HEK293 (cell line): ENCODE measurements around the gene DFFA.
"Not testable (repeated sequence)": the region's sequence is repeated elsewhere in the genome, so short reads cannot be mapped to it uniquely, and the experiment has no call there.

ENCODE experiments used
- CTCF ChIA-PET: fragments of 350-600 bp; formaldehyde crosslinking; extraction: SDS; loops from one replicate; lab custom pipeline; 2021; ENCODE audit warnings: antibody characterized with exemption; lab: Yijun Ruan, JAX
- POLR2A ChIA-PET: fragments of 300-600 bp; formaldehyde crosslinking; extraction: SDS; loops from one replicate; lab custom pipeline; 2020; ENCODE audit warnings: antibody characterized with exemption, inconsistent platforms; lab: Yijun Ruan, JAX
- H3K27ac ChIP-seq: fragments of 200-500 bp; sonication (Bioruptor generic); 2 replicates; pipeline ENCODE4 v1.5.1; 2014; ENCODE audit warnings: low read depth, low read length, control low read depth, inconsistent platforms; ENCODE audit errors: extremely low read depth
- H3K36me3 ChIP-seq, 2 experiments: fragments of 200-500 bp in 1 of 2; sonication (Bioruptor generic) in 1 of 2; 1 replicate in 1 of 2; 2 replicates in 1 of 2; pipeline ENCODE4 v1.5.1; 2014 to 2017; ENCODE audit warnings: inconsistent platforms in 2 of 2, low read length in 2 of 2; ENCODE audit not compliant: control insufficient read depth in 2 of 2, insufficient read depth in 1 of 2
- H3K4me1 ChIP-seq: fragments of 200-500 bp; sonication (Bioruptor generic); 2 replicates; pipeline ENCODE4 v1.5.1; 2014; ENCODE audit warnings: mild to moderate bottlenecking, low read length, inconsistent platforms; ENCODE audit not compliant: control insufficient read depth, insufficient read depth
- H3K4me3 ChIP-seq: 2 replicates; pipeline ENCODE4 v1.5.1; 2011; ENCODE audit warnings: low read depth, mild to moderate bottlenecking, control low read depth, low read length, moderate library complexity
- H3K9me3 ChIP-seq: fragments of 200-500 bp; sonication (Bioruptor generic); 2 replicates; pipeline ENCODE4 v1.5.1; 2014; ENCODE audit warnings: low read depth, low read length, inconsistent platforms; ENCODE audit not compliant: control insufficient read depth, insufficient read depth
- ATF2 ChIP-seq: fragments of 450-650 bp; formaldehyde crosslinking; IDR thresholded peaks from 2 replicates; pipeline ENCODE4 v1.5.1; 2016; ENCODE audit warnings: missing biosample characterization, missing genetic modification characterization, low read depth
- GLI2 ChIP-seq: fragments of 450-650 bp; formaldehyde crosslinking; IDR thresholded peaks from 2 replicates; pipeline ENCODE4; 2017; ENCODE audit warnings: missing biosample characterization, missing genetic modification characterization, low read depth, borderline replicate concordance
- MEIS1 ChIP-seq: sonication (generic); formaldehyde crosslinking; IDR thresholded peaks from 2 replicates; pipeline ENCODE4 v1.8.1; 2022; ENCODE audit warnings: missing genetic modification reagents, mild to moderate bottlenecking, borderline replicate concordance
- PRDM4 ChIP-seq: fragments of 450-650 bp; formaldehyde crosslinking; IDR thresholded peaks from 2 replicates; pipeline ENCODE4 v1.5.1; 2017; ENCODE audit warnings: missing biosample characterization, missing genetic modification characterization
- SP2 ChIP-seq: fragments of 450-650 bp; formaldehyde crosslinking; IDR thresholded peaks from 2 replicates; pipeline ENCODE4 v1.5.1; 2016; ENCODE audit warnings: missing biosample characterization, missing genetic modification characterization
- ZEB2 ChIP-seq: fragments of 450-650 bp; formaldehyde crosslinking; IDR thresholded peaks from 2 replicates; pipeline ENCODE4 v1.5.1; 2016; ENCODE audit warnings: missing biosample characterization, missing genetic modification characterization
- ZFP41 ChIP-seq: fragments of 450-650 bp; formaldehyde crosslinking; IDR thresholded peaks from 2 replicates; pipeline ENCODE4 v1.5.1; 2016; ENCODE audit warnings: missing biosample characterization, missing genetic modification characterization, borderline replicate concordance
- ZNF2 ChIP-seq: fragments of 450-650 bp; formaldehyde crosslinking; IDR thresholded peaks from 2 replicates; pipeline ENCODE4 v1.5.1; 2016; ENCODE audit warnings: missing biosample characterization, missing genetic modification characterization
- ZNF223 ChIP-seq: fragments of 450-650 bp; formaldehyde crosslinking; IDR thresholded peaks from 2 replicates; pipeline ENCODE4 v1.5.1; 2016; ENCODE audit warnings: missing biosample characterization, missing genetic modification characterization
- ZNF23 ChIP-seq: fragments of 450-650 bp; formaldehyde crosslinking; IDR thresholded peaks from 2 replicates; pipeline ENCODE4 v1.5.1; 2016; ENCODE audit warnings: missing biosample characterization, missing genetic modification characterization, borderline replicate concordance
- ZNF239 ChIP-seq: fragments of 450-650 bp; formaldehyde crosslinking; IDR thresholded peaks from 2 replicates; pipeline ENCODE4 v1.5.1; 2016; ENCODE audit warnings: missing biosample characterization, missing genetic modification characterization
- ZNF280C ChIP-seq: fragments of 450-650 bp; formaldehyde crosslinking; IDR thresholded peaks from 2 replicates; pipeline ENCODE4 v1.5.1; 2016; ENCODE audit warnings: missing biosample characterization, missing genetic modification characterization
- ZNF311 ChIP-seq: fragments of 450-650 bp; formaldehyde crosslinking; IDR thresholded peaks from 2 replicates; pipeline ENCODE4 v1.5.1; 2017; ENCODE audit warnings: missing biosample characterization, missing genetic modification characterization, borderline replicate concordance
- ZNF561 ChIP-seq: fragments of 450-650 bp; IDR thresholded peaks from 2 replicates; pipeline ENCODE4 v1.5.1; 2018; ENCODE audit warnings: missing biosample characterization, missing genetic modification characterization, borderline replicate concordance
- ZNF600 ChIP-seq: fragments of 450-650 bp; formaldehyde crosslinking; IDR thresholded peaks from 2 replicates; pipeline ENCODE4 v1.5.1; 2016; ENCODE audit warnings: missing biosample characterization, missing genetic modification characterization
- ZNF747 ChIP-seq: fragments of 450-650 bp; formaldehyde crosslinking; IDR thresholded peaks from 2 replicates; pipeline ENCODE4 v1.5.1; 2016; ENCODE audit warnings: missing biosample characterization, missing genetic modification characterization
- ZNF830 ChIP-seq: fragments of 450-650 bp; IDR thresholded peaks from 2 replicates; pipeline ENCODE4 v1.5.0; 2018; ENCODE audit warnings: missing biosample characterization, missing genetic modification characterization, low read depth, mild to moderate bottlenecking, moderate library complexity

Gene DFFA

GRCh38 chr1:10429868-10430215, 42.5 kb downstream of the DFFA start:
- no peaks in the 10 kb centered on the region for H3K9me3 ChIP-seq
- peaks cover 0 to 21% of the 10 kb centered on the region in 2 experiments; a peak in 1 of 3 replicates for H3K36me3 ChIP-seq
- H3K27ac ChIP-seq: peak overlapping the region; percentile 85; the same call in 1 of the 2 replicates
- CTCF ChIA-PET: interaction anchor here (0.6 to 9.3 kb wide), 23 partner anchors 10 to 720 kb away, joined by 3 to 148 read pairs (median 3); partner anchors contain the start of gene PGD
- no peak for TF ChIP-seq ZNF830
- no peak for TF ChIP-seq SP2 (tag by site-specific recombination)
- 0 out of 2 replicates have a peak, but pooled peaks have one; percentile 13 for TF ChIP-seq ZNF600
- 0 out of 2 replicates have a peak, but pooled peaks have one; percentile 45 for TF ChIP-seq ZEB2 (tag by site-specific recombination)
- TF ChIP-seq ZNF2 (tag by site-specific recombination): no peak
- TF ChIP-seq, all 188 proteins: peak for 2
- POLR2A ChIA-PET: interaction anchor here (0.7 to 2.8 kb wide), 4 partner anchors 31 to 1980 kb away, joined by 3 to 10 read pairs (median 6); partner anchors contain the start of gene PGD
- no peaks in the 10 kb centered on the region for H3K4me1 ChIP-seq
- H3K4me3 ChIP-seq: peak overlapping the region; percentile 86

- ChIA-PET POLR2A (interaction anchor here (2.8 kb wide), 1 partner anchor 30 kb away, joined by 10 read pairs; the partner anchor contains the start of gene PGD), CTCF (interaction anchor here (0.5 to 9.3 kb wide), 17 partner anchors 8 to 957 kb away, joined by 3 to 148 read pairs (median 4); no protein-coding TSS in a partner anchor)
- Histone ChIP-seq H3K4me1 (no peaks in the 10 kb centered on the region), H3K4me3 (no peak overlapping the region), H3K9me3 (no peaks in the 10 kb centered on the region), H3K27ac (no peak overlapping the region), H3K36me3 (peaks cover 0 to 13% of the 10 kb centered on the region in 2 experiments; a peak in 1 of 3 replicates)
- no peak for TF ChIP-seq MEIS1 (CRISPR knock-in tag)
- no peak for TF ChIP-seq ZNF239
- TF ChIP-seq ATF2 (tag by site-specific recombination): no peak
- TF ChIP-seq ZNF223 (tag by site-specific recombination): no peak
- TF ChIP-seq ZNF23 (tag by site-specific recombination): no peak
- no peak for TF ChIP-seq ZNF561 (tag by site-specific recombination)
Measured at GRCh38 chr1:10428984-10429383, 43.3 kb downstream of the DFFA start.

- H3K9me3 ChIP-seq, H3K4me1 ChIP-seq, H3K27ac ChIP-seq, POLR2A ChIA-PET, H3K4me3 ChIP-seq, H3K36me3 ChIP-seq: not testable (repeated sequence)
- CTCF ChIA-PET: interaction anchor here (1.8 kb wide), 1 partner anchor 68 kb away, joined by 10 read pairs; no protein-coding TSS in a partner anchor
Measured at GRCh38 chr1:10426535-10426848, 45.8 kb downstream of the DFFA start.

- POLR2A ChIA-PET, H3K27ac ChIP-seq, H3K4me3 ChIP-seq, H3K4me1 ChIP-seq, H3K9me3 ChIP-seq: not testable (repeated sequence)
- CTCF ChIA-PET: interaction anchor here (0.6 to 1.8 kb wide), 2 partner anchors 16 to 68 kb away, joined by 5 to 10 read pairs; no protein-coding TSS in a partner anchor
- peaks cover under 1 to 12% of the 10 kb centered on the region in 2 experiments; a peak in 2 of 3 replicates for H3K36me3 ChIP-seq
Measured at GRCh38 chr1:10425826-10426534, 46.3 kb downstream of the DFFA start.

GRCh38 chr1:10424651-10425050, 47.7 kb downstream of the DFFA start:
- H3K4me3 ChIP-seq: no peak overlapping the region
- CTCF ChIA-PET: interaction anchor here (1.8 kb wide), 1 partner anchor 70 kb away, joined by 10 read pairs; no protein-coding TSS in a partner anchor
- H3K9me3 ChIP-seq: no peaks in the 10 kb centered on the region
- H3K36me3 ChIP-seq: peaks cover 12 to 24% of the 10 kb centered on the region in 2 experiments
- POLR2A ChIA-PET: no interaction called here
- no peaks in the 10 kb centered on the region for H3K4me1 ChIP-seq
- no peak overlapping the region for H3K27ac ChIP-seq
- TF ChIP-seq PRDM4: no peak
- no peak for TF ChIP-seq ZNF2 (tag by site-specific recombination)
- no peak for TF ChIP-seq GLI2 (tag by site-specific recombination)
- TF ChIP-seq ZNF747: no peak
- TF ChIP-seq ZNF280C (tag by site-specific recombination): no peak
- no peak for TF ChIP-seq ZFP41 (tag by site-specific recombination)
- TF ChIP-seq ZNF311 (tag by site-specific recombination): no peak
